ENCODE results near the gene CAMKMT.

- TF ChIP-seq POLR2AphosphoS5 (IDR thresholded peaks at IDR 0.05; ENCODE audit: low read depth): no peak
- TF ChIP-seq EZH2 (IDR thresholded peaks at IDR 0.05; ENCODE audit: low read depth, unreplicated experiment): no peak
- no peak for TF ChIP-seq CTCF (conservative IDR thresholded peaks at IDR 0.05; ENCODE audit: low read depth in 2 of 2)
- no peak for TF ChIP-seq CREB1 (CRISPR knock-in tag; IDR thresholded peaks at IDR 0.05; ENCODE audit: low read depth)
- no peak for TF ChIP-seq NANOG (IDR thresholded peaks at IDR 0.05; ENCODE audit: borderline replicate concordance)
- no peak for TF ChIP-seq JUNB (IDR thresholded peaks at IDR 0.05; ENCODE audit: unreplicated experiment)
- TF ChIP-seq REST (IDR thresholded peaks at IDR 0.05; ENCODE audit: unreplicated experiment): no peak
- no peak for TF ChIP-seq EZH2phosphoT487 (IDR thresholded peaks at IDR 0.05; ENCODE audit: unreplicated experiment)
- no peak for TF ChIP-seq ETS1 (IDR thresholded peaks at IDR 0.05)
- no peak for TF ChIP-seq ZNF331 (CRISPR knock-in tag; IDR thresholded peaks at IDR 0.05; ENCODE audit: low read depth)
- no peak for TF ChIP-seq ZNF462 (CRISPR knock-in tag; IDR thresholded peaks at IDR 0.05)
Observed at GRCh38 chr2:44464437-44464836, 102.7 kb downstream of the CAMKMT start.

Data from GM23338 (cell line).